Lower leg skin (tissue), 4 donors: ENCODE data around the gene MCOLN1. TPM values are rescaled to one million over a fixed set of nuclear protein-coding genes. Genes with fewer than 3 reads are reported as not detected.

Experiments
- DNase-seq, 2 donors: peaks; one replicate each; pipeline ENCODE4 v3.0.0-alpha.2; 2019; ENCODE audit warnings: low spot score in 2 of 2
- H3K4me3 ChIP-seq: fragments of 200-600 bp; sonication (generic); 2 replicates; pipeline ENCODE4 v1.5.1; 2017; ENCODE audit warnings: mild to moderate bottlenecking, low read depth; ENCODE audit not compliant: poor library complexity, severe bottlenecking
- CTCF ChIP-seq, 3 donors: fragments of 450-650 bp; IDR thresholded peaks; one replicate each; pipeline ENCODE4 v1.5.1; 2016; ENCODE audit warnings: antibody characterized with exemption in 3 of 3, mild to moderate bottlenecking in 3 of 3, moderate library complexity in 2 of 3
- POLR2A ChIP-seq, 2 donors: fragments of 450-650 bp; IDR thresholded peaks; one replicate each; pipeline ENCODE4 v1.6.1; 2016 to 2017; ENCODE audit warnings: antibody characterized with exemption in 2 of 2, mild to moderate bottlenecking in 1 of 2, moderate library complexity in 1 of 2
- WGBS, 2 donors: methylation state at CpG; one replicate each; pipeline ENCODE4 v1.1.5; 2018; 5-methylcytosine and 5-hydroxymethylcytosine counted together
- intact Hi-C: fragments of 100-400 bp; cut with DNase I; formaldehyde crosslinking; loops from one replicate; pipeline ENCODE4 v1.15.0; 2023; ENCODE audit warnings: low total_unique reads
- total RNA-seq, 4 donors: library from RNA; depleted of rRNA; stranded (reverse); fragments of >200 nt; gene quantifications; one replicate each; pipeline ENCODE4 v1.1.0, GENCODE V29; 2016

MCOLN1 gene
- total RNA-seq, 4 donors from 2014 or later, result 15.2 to 37.7 (median 28.6) TPM

DNA sequence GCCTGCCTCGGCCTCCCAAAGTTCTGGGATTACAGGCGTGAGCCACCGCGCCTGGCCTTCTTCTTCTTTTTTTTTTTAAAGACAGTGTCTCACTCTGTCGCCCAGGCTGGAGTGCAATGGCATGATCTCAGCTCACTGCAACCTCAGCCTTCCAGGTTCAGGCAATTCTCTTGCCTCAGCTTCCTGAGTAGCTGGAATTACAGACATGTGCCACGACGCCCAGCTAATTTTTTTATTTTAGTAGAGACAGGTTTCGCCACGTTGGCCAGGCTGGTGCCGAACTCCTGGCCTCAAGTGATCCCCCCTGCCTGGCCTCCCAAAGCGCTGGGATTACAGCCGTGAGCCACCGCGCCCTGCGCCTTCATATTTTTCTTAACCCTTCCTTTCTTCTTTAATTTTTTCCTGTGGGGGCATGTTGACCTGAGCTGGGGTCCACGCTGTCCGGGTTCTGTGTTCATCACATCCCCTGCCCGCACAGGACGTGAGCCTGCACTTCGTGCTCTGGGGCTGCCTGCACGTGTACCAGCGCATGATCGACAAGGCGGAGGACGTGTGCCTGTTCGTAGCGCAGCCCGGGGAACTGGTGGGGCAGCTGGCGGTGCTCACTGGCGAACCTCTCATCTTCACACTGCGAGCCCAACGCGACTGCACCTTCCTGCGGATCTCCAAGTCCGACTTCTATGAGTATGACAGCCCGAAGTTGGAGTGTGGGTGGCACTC is 27.2 kb downstream of the MCOLN1 start:
- no peak overlapping the region for H3K4me3 ChIP-seq
- 91 to 94% methylated on average over 36 of the region's 36 CpGs for WGBS, 2 donors
- TF ChIP-seq CTCF (IDR thresholded peaks at IDR 0.05) (no peak), POLR2A (IDR thresholded peaks at IDR 0.05) (no peak)
- intact Hi-C loops, result no loop called here
- no peak for DNase-seq

- WGBS, 2 donors, result 95% methylated on average over 37 to 41 of the region's 41 CpGs
- no peak overlapping the region for H3K4me3 ChIP-seq
- DNase-seq, result no peak
- intact Hi-C loops, result no loop called here
- TF ChIP-seq CTCF (IDR thresholded peaks at IDR 0.05), result no peak
- TF ChIP-seq POLR2A (IDR thresholded peaks at IDR 0.05), result no peak
These were observed 27.8 kb downstream of the MCOLN1 start for GRCh38 chr19:7550169-7550770.

DNA sequence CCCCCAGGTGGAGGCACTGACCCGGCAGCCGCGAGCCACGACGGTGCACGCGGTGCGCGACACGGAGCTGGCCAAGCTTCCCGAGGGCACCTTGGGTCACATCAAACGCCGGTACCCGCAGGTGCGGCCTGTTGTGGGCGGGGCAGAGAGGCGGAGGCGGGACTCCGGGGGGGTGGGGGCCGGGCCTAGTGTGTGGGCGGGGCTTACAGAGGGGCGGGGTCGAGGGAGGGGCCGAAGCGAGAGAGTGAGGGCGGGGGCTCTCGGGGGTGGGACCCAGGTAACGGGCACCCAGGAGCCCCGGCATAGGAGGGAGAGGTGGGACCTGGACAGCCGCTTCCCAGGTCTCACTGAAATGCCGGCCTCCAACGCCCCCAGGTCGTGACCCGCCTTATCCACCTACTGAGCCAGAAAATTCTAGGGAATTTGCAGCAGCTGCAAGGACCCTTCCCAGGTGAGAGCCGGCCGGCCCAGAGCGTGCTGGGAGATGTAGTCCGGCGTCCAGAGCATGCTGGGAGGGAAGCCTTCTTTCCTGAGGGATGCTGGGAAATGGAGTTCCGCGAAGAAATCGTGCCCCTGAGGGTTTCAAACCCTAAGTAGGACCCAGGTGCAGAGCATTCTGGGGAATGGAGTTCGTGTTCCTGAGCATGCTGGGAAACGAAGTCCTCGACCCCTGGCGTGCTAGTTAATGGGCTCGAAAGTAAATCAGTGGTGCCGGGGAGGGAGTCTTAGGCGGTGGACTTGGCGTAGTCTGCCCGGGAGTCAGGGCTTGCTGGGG is 28.8 kb downstream of the MCOLN1 start:
- DNase-seq, result peak in 1 of 2 donors; percentile 29
- no peak overlapping the region for H3K4me3 ChIP-seq
- WGBS, 2 donors, result 34 to 56% methylated on average over 31 of the region's 51 CpGs
- intact Hi-C loops, result no loop called here
- TF ChIP-seq POLR2A (IDR thresholded peaks at IDR 0.05), result no peak

DNA sequence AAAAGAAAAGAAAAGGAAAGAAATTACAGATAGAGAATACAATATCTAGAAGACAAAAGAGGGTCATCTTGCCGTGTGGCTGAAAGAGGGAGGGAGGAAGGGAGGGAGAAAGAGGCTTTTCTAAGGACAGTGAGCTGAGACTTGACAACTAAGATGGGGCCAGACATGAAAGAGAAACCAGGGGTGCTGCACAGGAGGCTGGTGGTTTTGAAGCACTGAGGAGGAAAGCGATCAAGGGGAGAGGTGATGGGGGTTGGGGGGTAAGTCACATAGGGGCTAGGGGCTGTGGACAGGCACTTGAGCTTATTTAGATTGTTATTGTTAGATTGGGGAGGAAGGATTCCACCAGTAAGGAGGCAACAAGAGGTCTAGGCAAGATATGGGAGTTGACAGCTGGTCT is 30.4 kb downstream of the MCOLN1 start:
- 72 to 97% methylated on average over 2 of the region's 2 CpGs for WGBS, 2 donors
- no peak for DNase-seq
- no peak overlapping the region for H3K4me3 ChIP-seq
- intact Hi-C loops, result no loop called here
- no peak for TF ChIP-seq CTCF (IDR thresholded peaks at IDR 0.05)
- TF ChIP-seq POLR2A (IDR thresholded peaks at IDR 0.05), result no peak

GRCh38 chr19:7554565-7554964 is 32.1 kb downstream of the MCOLN1 start:
- H3K4me3 ChIP-seq, result no peak overlapping the region
- no peak for DNase-seq
- no peak for TF ChIP-seq CTCF (IDR thresholded peaks at IDR 0.05)
- TF ChIP-seq POLR2A (IDR thresholded peaks at IDR 0.05), result no peak
- intact Hi-C loops, result no loop called here
- 93 to 94% methylated on average over 28 of the region's 28 CpGs for WGBS, 2 donors
